ENCODE data around the gene CACFD1. TPM values are rescaled to one million over a fixed set of nuclear protein-coding genes. Genes with fewer than 3 reads are reported as not detected.
"Not testable (repeated sequence)": the region's sequence is repeated elsewhere in the genome, so short reads cannot be mapped to it uniquely, and the experiment has no call there.

CACFD1 gene
- total RNA-seq, 1 donor = 5.4 TPM

GRCh38 chr9:133437753-133438531 lies 21.8 kb upstream of the CACFD1 start:
- no peak for DNase-seq (ENCODE audit: low read depth in 2 of 3, low spot score in 2 of 3)

- no peak for DNase-seq (ENCODE audit: low read depth in 2 of 3, low spot score in 2 of 3)
Measured at GRCh38 chr9:133439337-133439736, 20.4 kb upstream of the CACFD1 start.

DNA sequence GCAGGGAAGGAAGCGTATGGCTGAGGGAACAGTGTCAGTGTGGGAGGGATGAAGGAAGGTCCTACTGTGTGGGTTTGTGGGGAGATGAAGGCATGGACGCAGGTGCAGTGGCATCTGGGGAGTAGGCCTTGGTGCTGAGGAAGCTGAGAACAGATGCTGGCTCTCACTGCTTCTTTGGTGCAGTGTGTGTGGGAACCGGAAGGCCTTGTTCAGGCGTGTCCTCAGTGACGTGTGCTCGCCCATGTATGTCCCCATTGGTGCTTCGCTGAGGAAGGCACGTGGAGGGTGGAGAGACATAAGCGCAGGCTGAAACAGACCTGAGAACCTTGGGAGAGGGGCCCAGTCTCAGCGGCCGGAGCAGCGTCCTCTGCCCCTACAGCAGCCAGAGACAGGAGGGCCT lies 18.9 kb upstream of the CACFD1 start:
- DNase-seq (ENCODE audit: low read depth in 2 of 3, low spot score in 2 of 3) = no peak

DNA sequence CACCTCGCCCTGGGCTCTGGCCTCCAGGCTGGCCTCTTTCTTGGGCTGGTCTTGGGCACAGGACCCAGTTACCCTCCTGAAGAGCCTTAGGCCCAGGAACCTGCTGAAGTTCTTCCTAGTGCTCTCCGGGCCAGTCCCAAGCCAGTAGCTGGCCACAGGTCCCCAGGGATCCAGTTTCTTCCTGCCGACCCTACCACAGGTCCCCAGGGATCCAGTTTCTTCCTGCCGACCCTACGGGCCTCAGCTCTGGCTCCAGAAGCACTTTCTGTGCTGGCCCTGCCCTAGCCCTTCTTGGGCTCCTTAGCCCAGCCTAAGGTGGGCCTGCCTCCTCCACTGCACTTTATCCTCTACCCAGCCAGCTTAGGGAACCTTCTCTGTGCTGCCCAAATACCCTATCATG lies 18.2 kb upstream of the CACFD1 start:
- no peak for DNase-seq (ENCODE audit: low read depth in 2 of 3, low spot score in 2 of 3)

GRCh38 chr9:133443248-133443647 lies 16.5 kb upstream of the CACFD1 start:
- no peak for DNase-seq (ENCODE audit: low read depth in 2 of 3, low spot score in 2 of 3)

DNA sequence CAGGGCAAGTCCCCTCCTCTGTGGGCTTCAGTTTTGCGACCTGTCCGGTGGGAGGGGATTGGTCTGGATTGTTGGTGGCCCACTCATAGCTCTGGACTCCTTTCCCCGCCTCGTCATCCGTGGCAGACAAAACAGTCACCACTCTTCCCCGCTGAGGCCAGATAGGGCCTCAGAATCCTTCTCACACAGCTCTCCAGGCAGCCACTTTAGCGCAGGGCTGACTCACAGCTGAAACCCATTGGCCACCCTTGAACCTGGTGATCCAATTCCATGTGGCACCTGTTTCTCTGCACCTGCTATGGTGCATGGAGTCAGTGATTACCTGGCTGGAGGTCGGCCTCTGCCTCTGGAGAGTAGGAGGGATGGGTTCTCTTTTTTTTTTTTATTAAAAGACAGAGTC lies 15.8 kb upstream of the CACFD1 start:
- no peak for DNase-seq (ENCODE audit: low read depth in 2 of 3, low spot score in 2 of 3)

DNA sequence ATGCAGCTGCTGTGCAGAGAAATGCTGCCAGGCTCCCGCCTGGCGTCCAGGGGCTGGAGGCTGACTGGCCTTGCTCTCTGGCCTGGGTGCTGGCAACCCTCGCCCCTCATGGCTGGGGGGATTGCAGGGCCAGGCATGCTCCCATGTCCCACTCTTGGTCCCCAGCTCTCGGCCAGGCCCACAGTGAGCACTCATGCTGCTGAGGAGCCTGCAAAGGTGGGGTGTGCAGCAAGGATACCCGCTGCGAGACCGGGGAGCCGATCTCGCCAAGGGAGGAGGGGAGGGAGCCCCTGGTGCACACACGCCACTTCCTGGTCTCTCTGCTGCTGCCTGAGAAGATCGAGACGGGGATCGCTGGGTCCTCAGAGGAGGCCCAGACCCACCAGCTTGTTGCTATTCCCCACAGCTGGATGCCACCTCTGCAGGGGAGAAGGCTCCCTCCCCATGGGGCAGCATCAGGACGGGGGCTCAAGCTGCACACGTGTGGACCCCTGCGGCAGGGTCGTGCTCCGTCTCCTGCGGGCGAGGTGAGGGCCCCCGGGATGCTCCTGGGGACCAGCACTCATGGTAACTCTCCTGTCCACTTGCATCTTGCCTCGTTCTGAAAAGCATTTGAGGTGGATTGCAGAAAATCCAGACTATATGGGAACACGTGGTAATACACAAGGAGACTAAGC lies 14.3 kb upstream of the CACFD1 start:
- DNase-seq (ENCODE audit: low read depth in 2 of 3, low spot score in 2 of 3) = no peak

DNA sequence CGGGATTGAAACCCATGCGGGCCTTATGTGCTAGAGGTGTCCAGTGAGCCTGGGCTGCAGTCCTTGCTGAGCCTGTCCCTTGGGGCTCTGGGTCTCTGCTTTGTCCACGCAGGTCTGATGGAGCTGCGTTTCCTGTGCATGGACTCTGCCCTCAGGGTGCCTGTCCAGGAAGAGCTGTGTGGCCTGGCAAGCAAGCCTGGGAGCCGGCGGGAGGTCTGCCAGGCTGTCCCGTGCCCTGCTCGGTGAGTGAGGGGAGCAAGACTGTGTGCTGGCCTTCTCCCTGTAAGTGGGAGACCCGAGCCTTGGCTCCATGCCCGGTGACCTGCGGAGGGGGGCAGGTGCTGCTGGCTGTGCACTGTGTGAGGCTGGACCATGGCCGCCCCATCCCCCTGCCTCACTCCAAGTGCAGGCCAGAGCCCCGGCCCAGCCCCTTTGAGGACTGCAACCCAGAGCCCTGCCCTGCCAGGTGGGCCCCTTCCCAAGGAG lies 11.2 kb upstream of the CACFD1 start:
- DNase-seq (ENCODE audit: low read depth in 2 of 3, low spot score in 2 of 3) = no peak

GRCh38 chr9:133449760-133450159 lies 10.0 kb upstream of the CACFD1 start:
- DNase-seq (ENCODE audit: low read depth in 2 of 3, low spot score in 2 of 3) = no peak

DNA sequence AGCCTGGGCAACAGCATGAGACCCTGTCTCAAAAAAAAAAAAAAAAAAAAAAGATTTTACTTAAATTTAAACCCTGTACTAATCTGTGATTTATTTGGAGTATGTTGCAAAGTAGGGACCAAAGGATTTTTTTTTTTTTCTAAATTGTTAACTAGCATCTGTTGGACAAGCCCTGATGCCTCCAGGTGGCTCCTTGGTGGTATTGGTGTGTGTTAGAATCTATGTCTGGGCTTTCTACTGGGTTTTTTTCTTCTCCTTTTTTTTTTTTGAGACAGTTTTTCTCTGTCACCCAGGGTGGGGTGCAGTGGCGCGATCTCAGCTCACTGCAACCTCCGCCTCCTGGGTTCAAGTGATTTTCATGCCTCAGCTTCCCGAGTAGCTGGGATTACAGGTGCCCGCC lies 7.9 kb upstream of the CACFD1 start:
- DNase-seq (ENCODE audit: low read depth in 2 of 3, low spot score in 2 of 3) = not testable (repeated sequence)

- DNase-seq (ENCODE audit: low read depth in 2 of 3, low spot score in 2 of 3) = no peak
Measured at GRCh38 chr9:133452562-133452961, 7.2 kb upstream of the CACFD1 start.

- DNase-seq (ENCODE audit: low read depth in 2 of 3, low spot score in 2 of 3) = no peak
Measured at GRCh38 chr9:133453651-133454050, 6.1 kb upstream of the CACFD1 start.

DNA sequence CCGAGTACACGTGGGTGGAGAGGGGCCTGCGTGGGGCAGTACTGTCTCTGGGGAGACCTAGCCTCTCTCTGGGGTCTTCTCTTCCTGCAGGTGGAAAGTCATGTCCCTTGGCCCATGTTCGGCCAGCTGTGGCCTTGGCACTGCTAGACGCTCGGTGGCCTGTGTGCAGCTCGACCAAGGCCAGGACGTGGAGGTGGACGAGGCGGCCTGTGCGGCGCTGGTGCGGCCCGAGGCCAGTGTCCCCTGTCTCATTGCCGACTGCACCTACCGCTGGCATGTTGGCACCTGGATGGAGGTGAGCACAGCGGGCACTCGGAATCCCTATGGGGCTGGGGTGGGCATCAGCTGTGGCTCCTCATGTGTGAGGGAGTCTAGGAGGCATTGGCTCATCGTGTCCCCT lies 5.5 kb upstream of the CACFD1 start:
- no peak for DNase-seq (ENCODE audit: low read depth in 2 of 3, low spot score in 2 of 3)

- no peak for DNase-seq (ENCODE audit: low read depth in 2 of 3, low spot score in 2 of 3)
Measured at GRCh38 chr9:133454943-133455673, 4.7 kb upstream of the CACFD1 start.

GRCh38 chr9:133455936-133456335 lies 3.8 kb upstream of the CACFD1 start:
- no peak for DNase-seq (ENCODE audit: low read depth in 2 of 3, low spot score in 2 of 3)

DNA sequence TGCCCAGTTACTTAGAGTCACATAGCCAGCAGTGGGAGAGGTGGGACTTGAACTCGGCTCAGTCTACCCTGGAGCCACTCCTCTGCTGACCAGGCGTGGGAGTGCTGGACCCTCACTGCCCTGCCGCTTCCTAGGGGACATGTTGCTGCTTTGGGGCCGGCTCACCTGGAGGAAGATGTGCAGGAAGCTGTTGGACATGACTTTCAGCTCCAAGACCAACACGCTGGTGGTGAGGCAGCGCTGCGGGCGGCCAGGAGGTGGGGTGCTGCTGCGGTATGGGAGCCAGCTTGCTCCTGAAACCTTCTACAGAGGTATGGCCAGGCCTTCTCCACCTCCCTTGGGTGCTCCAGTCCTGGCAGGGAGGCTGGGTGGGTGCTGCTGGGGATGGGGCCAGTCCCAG lies 3.4 kb upstream of the CACFD1 start:
- DNase-seq (ENCODE audit: low read depth in 2 of 3, low spot score in 2 of 3) = no peak

DNA sequence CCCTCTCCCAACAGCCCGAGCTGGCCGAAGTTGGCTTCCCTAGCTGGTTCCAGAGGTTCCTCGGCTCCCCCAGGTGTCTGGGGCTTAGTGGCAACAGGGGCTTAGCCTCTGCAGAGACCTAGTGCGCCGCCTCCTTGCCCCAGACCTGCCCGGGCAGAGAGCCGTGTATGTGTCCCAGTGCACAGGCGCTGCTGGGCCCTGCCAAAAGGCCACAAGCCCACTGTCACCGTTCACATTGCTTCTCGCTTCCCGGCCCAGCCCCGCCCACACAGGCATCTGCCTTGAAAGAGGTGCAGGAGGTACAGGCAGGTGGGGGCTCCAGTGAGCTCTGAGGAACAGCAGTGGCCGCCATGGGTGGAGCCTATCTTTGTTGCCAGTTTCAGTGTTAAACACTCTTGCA lies 2.5 kb upstream of the CACFD1 start:
- DNase-seq (ENCODE audit: low read depth in 2 of 3, low spot score in 2 of 3) = no peak

DNA sequence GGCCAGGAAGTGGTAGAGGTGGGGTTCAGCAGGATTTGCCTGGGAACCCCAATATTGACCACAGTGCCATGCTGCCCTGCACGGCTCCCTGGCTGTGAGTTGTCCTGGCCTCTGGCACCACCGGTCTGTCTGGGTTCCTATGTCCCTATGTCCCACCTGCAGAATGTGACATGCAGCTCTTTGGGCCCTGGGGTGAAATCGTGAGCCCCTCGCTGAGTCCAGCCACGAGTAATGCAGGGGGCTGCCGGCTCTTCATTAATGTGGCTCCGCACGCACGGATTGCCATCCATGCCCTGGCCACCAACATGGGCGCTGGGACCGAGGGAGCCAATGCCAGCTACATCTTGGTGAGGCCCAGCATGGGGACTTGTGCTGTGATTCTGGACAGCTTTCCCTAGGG lies 2.0 kb upstream of the CACFD1 start:
- no peak for DNase-seq (ENCODE audit: low read depth in 2 of 3, low spot score in 2 of 3)

DNA sequence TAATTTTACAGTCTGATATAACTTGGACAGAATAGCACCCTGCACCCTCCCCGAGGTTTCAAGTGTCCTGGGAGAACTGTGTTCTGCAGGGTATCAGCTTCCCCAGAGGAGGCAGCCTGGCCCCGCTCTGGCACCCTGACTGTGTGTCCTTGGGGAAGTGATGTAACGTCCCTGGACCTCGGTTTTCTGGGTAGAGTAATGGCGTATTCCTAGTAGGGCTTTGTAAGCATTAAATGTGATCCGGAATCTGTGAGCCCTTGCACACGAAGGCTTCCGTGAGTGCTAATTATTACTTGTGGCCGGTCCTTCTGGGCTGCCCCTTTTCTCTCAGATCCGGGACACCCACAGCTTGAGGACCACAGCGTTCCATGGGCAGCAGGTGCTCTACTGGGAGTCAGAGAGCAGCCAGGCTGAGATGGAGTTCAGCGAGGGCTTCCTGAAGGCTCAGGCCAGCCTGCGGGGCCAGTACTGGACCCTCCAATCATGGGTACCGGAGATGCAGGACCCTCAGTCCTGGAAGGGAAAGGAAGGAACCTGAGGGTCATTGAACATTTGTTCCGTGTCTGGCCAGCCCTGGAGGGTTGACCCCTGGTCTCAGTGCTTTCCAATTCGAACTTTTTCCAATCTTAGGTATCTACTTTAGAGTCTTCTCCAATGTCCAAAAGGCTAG lies 1.0 kb upstream of the CACFD1 start:
- no peak for DNase-seq (ENCODE audit: low read depth in 2 of 3, low spot score in 2 of 3)

DNA sequence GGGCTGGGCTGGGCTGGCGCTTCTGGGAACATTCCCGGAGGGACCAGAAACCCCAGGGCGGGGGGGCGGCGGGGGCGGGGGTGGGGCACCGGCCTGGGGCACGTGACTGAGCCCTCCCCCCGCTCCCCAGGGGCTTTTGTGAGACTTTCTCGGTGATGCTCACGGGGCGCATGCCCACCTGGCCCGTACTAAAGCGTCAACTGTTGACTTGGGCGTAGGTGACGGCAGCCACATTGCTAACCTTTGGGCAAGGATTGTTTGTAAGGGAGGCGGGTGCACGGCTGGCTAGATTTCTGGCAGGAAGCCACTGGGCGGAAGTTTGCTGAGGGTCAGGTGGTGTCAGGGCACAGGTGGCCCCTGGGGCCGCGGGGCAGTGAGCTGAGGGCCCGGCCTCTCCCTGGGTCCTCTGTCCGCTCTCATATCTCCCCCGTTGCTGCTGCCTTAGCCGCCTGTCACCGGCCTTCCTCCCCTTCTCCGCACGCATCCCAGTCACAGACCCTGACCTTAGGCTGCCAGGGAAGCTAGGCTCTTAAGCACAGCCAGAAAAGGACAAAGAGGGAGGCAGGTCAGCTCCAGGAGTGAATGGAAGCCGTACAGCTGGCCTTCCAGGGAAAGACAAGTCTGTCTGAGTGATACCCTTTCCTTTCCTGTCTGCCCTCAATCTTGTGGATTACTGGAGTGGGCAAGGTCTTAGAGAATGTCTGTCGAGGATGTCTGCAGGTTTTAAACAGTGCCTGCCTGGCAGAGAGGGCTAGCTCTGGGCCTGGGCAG lies 812 bp downstream of the CACFD1 start:
- DNase-seq (ENCODE audit: low read depth in 2 of 3, low spot score in 2 of 3) = peak; percentile 22 to 43 (median 39)

Measured in hematopoietic multipotent progenitor cell (in vitro differentiated cells).